K562 (cell line): ENCODE data around the gene TBC1D20. TPM values are rescaled to one million over a fixed set of nuclear protein-coding genes. Genes with fewer than 3 reads are reported as not detected.

ENCODE experiments used
- ATAC-seq: fragments of 200-7000 bp; cut with Tn5 transposase; 3 replicates; pipeline ENCODE4 v1.9.1; 2020; ENCODE audit warnings: moderate library complexity
- BruUV-seq: library from RNA; stranded (reverse); fragments of 400-500 nt; replicated peaks from 2 replicates; lab custom pipeline; 2021; lab: Mats Ljungman, UMichigan
- CTCF ChIA-PET: fragments of 300-600 bp; formaldehyde crosslinking; extraction: SDS; loops from one replicate; lab custom pipeline; 2021; ENCODE audit warnings: low intra/inter-chr PET ratio; lab: Yijun Ruan, JAX
- POLR2A ChIA-PET: fragments of 300-600, 350-650 bp; sonication (Branson Sonifier 250); formaldehyde crosslinking; extraction: SDS; loops from one replicate; lab custom pipeline; 2021; ENCODE audit warnings: antibody characterized with exemption, inconsistent platforms; lab: Yijun Ruan, JAX
- DNase-seq, 4 experiments: peaks; one replicate each; pipeline versions ENCODE4 v3.0.0 to v3.0.0-alpha.2; 2011 to 2018; ENCODE audit warnings: low spot score in 3 of 4, mixed read lengths in 3 of 4; ENCODE audit errors: extremely low read depth in 1 of 4
- FAIRE-seq: peaks from 2 replicates; lab custom pipeline; 2011; peaks lifted over from hg19 to GRCh38; lab: Jason Lieb, UNC
- H2AFZ ChIP-seq: 2 replicates; pipeline ENCODE4 v1.6.0; 2011; ENCODE audit warnings: low read depth, low read length, control low read depth, inconsistent platforms
- H3K27ac ChIP-seq: fragments of 200-600 bp; 3 replicates; pipeline ENCODE4 v1.8.0; 2011; ENCODE audit warnings: low read depth, mild to moderate bottlenecking, control low read depth, inconsistent platforms, low read length, moderate library complexity, mixed read lengths; ENCODE audit errors: extremely low read depth
- H3K27me3 ChIP-seq, 2 experiments: fragments of 300-600 bp in 1 of 2; 2 replicates in 1 of 2; 3 replicates in 1 of 2; pipeline versions ENCODE4 v1.6.0 to v1.8.0; 2011; ENCODE audit warnings: inconsistent platforms in 2 of 2, low read length in 2 of 2, mild to moderate bottlenecking in 1 of 2, mixed read lengths in 1 of 2, moderate library complexity in 1 of 2; ENCODE audit not compliant: control insufficient read depth in 2 of 2, insufficient read depth in 2 of 2
- H3K36me3 ChIP-seq: fragments of 300-600 bp; 3 replicates; pipeline ENCODE4 v1.8.0; 2011; ENCODE audit warnings: mild to moderate bottlenecking, low read length, inconsistent platforms; ENCODE audit not compliant: control insufficient read depth, insufficient read depth
- H3K4me1 ChIP-seq, 2 experiments: fragments of 200-600 bp in 1 of 2; replicated peaks in 1 of 2; 2 replicates in 1 of 2; 3 replicates in 1 of 2; pipeline versions ENCODE4 v1.5.1 to v1.8.0; 2011; ENCODE audit warnings: inconsistent platforms in 2 of 2, low read length in 2 of 2, mild to moderate bottlenecking in 1 of 2, mixed read lengths in 1 of 2, moderate library complexity in 1 of 2; ENCODE audit not compliant: control insufficient read depth in 2 of 2, insufficient read depth in 2 of 2
- H3K4me2 ChIP-seq: 2 replicates; pipeline ENCODE4 v1.6.1; 2011; ENCODE audit warnings: low read length, control low read depth, inconsistent platforms, mixed read lengths; ENCODE audit not compliant: insufficient read depth
- H3K4me3 ChIP-seq: fragments of 200-600 bp; sonication (generic), shearing (Covaris generic); 2 replicates; pipeline ENCODE4 v1.5.1; 2016; ENCODE audit warnings: control low read depth, inconsistent platforms
- H3K79me2 ChIP-seq: fragments of 200-600 bp; 3 replicates; pipeline ENCODE4 v1.8.0; 2011; ENCODE audit warnings: low read length, inconsistent platforms; ENCODE audit not compliant: control insufficient read depth, insufficient read depth
- H3K9ac ChIP-seq, 2 experiments: 2 replicates each; pipeline versions ENCODE4 v1.6.0 to v1.6.1; 2011; ENCODE audit warnings: low read depth in 2 of 2, low read length in 2 of 2, control low read depth in 1 of 2, inconsistent platforms in 1 of 2, mild to moderate bottlenecking in 1 of 2, mixed read lengths in 1 of 2; ENCODE audit not compliant: insufficient read depth in 1 of 2
- H3K9me1 ChIP-seq: one replicate; pipeline ENCODE4 v1.6.0; 2011; ENCODE audit warnings: inconsistent platforms, mild to moderate bottlenecking, low read length, moderate library complexity; ENCODE audit not compliant: control insufficient read depth, insufficient read depth
- H3K9me3 ChIP-seq: replicated peaks from 2 replicates; pipeline ENCODE4 v1.5.1; 2011; ENCODE audit warnings: low read depth, low read length, inconsistent platforms; ENCODE audit not compliant: control insufficient read depth, insufficient read depth
- H4K20me1 ChIP-seq: replicated peaks from 2 replicates; pipeline ENCODE4 v1.6.1; 2011; ENCODE audit warnings: low read length, inconsistent platforms, mixed read lengths; ENCODE audit not compliant: control insufficient read depth, insufficient read depth
- CEBPG ChIP-seq, 3 experiments: fragments of 200-800 bp in 1 of 3; sonication (Bioruptor generic) in 1 of 3; sonication (generic) in 1 of 3; formaldehyde crosslinking in 1 of 3; IDR thresholded peaks in 2 of 3; conservative IDR thresholded peaks in 1 of 3; 2 replicates each; pipeline versions ENCODE4 v1.6.1 to v1.8.0; 2016 to 2022; ENCODE audit warnings: missing compliant biosample characterization in 2 of 3, missing genetic modification characterization in 2 of 3, mild to moderate bottlenecking in 1 of 3, missing genetic modification reagents in 1 of 3
- FOXM1 ChIP-seq, 2 experiments: fragments of 450-650 bp in 1 of 2; sonication (generic) in 1 of 2; formaldehyde crosslinking in 1 of 2; IDR thresholded peaks; 2 replicates each; pipeline versions ENCODE4 v1.6.1 to v1.9.0; 2017 to 2022; ENCODE audit warnings: low read depth in 2 of 2, mild to moderate bottlenecking in 2 of 2, missing genetic modification reagents in 1 of 2, moderate library complexity in 1 of 2
- HDAC2 ChIP-seq: fragments of 450-650 bp; IDR thresholded peaks from 2 replicates; pipeline ENCODE4 v1.6.1; 2016; ENCODE audit warnings: mild to moderate bottlenecking
- KDM4B ChIP-seq, 2 experiments: fragments of 450-650 bp in 1 of 2; sonication (generic) in 1 of 2; IDR thresholded peaks; 2 replicates each; pipeline ENCODE4 v1.6.1; 2016 to 2017; ENCODE audit warnings: borderline replicate concordance in 2 of 2, antibody characterized with exemption in 1 of 2, low read depth in 1 of 2, mild to moderate bottlenecking in 1 of 2
- MYC ChIP-seq, 2 experiments: fragments of 250-450 bp in 1 of 2; sonication (Bioruptor Pico) in 1 of 2; IDR thresholded peaks; 2 replicates each; pipeline versions ENCODE4 v1.5.1 to v1.6.1; 2012 to 2021; ENCODE audit warnings: low read depth in 2 of 2, borderline replicate concordance in 1 of 2, improper control_type of control experiment in 1 of 2, low read length in 1 of 2, mild to moderate bottlenecking in 1 of 2, moderate library complexity in 1 of 2
- NCOA6 ChIP-seq: fragments of 450-650 bp; IDR thresholded peaks from 2 replicates; pipeline ENCODE4 v1.6.1; 2017; ENCODE audit warnings: mild to moderate bottlenecking
- PHB2 ChIP-seq: fragments of 450-650 bp; IDR thresholded peaks from 2 replicates; pipeline ENCODE4 v1.6.1; 2017; ENCODE audit warnings: low read depth
- POLR2G ChIP-seq: fragments of 200-400 bp; formaldehyde crosslinking; IDR thresholded peaks from 2 replicates; pipeline ENCODE4 v1.6.1; 2017; ENCODE audit warnings: low read depth, mild to moderate bottlenecking, antibody characterized with exemption, low read length, moderate library complexity
- RBFOX2 ChIP-seq: fragments of 200-400 bp; formaldehyde crosslinking; IDR thresholded peaks from 2 replicates; pipeline ENCODE4 v1.6.1; 2017; ENCODE audit warnings: low read depth, mild to moderate bottlenecking, low read length, moderate library complexity
- RBM22 ChIP-seq: fragments of 200-400 bp; formaldehyde crosslinking; IDR thresholded peaks from 2 replicates; pipeline ENCODE4 v1.6.1; 2018; ENCODE audit warnings: low read length, low read depth; ENCODE audit not compliant: poor library complexity, severe bottlenecking
- SMAD3 ChIP-seq: fragments of 450-650 bp; formaldehyde crosslinking; conservative IDR thresholded peaks from 2 replicates; pipeline ENCODE4 v1.4.0; 2020; ENCODE audit warnings: mild to moderate bottlenecking
- ZC3H4 ChIP-seq: sonication (generic); formaldehyde crosslinking; IDR thresholded peaks from 2 replicates; pipeline ENCODE4 v1.9.0; 2021; ENCODE audit warnings: missing genetic modification reagents, borderline replicate concordance
- WGBS: fragments of 100-300 bp; shearing (Covaris generic); methylation state at CpG from one replicate; pipeline ENCODE4 v1.1.6; 2016; ENCODE audit warnings: low coverage, mixed read lengths; ENCODE audit not compliant: insufficient coverage; ENCODE audit errors: missing lambda C conversion rate; 5-methylcytosine and 5-hydroxymethylcytosine counted together
- in situ Hi-C: fragments of 300-500 bp; cut with MboI; formaldehyde crosslinking; loops from 4 replicates; pipeline ENCODE4 v1.15.0; 2018; ENCODE audit warnings: inconsistent platforms, mixed read lengths
- intact Hi-C: fragments of 100-400 bp; cut with micrococcal nuclease; formaldehyde crosslinking; loops from 2 replicates; pipeline ENCODE4 v1.14.2; 2022
- polyA plus RNA-seq, 8 experiments: library from polyadenylated mRNA; depleted of rRNA in 4 of 8; stranded (reverse) in 5 of 8; unstranded in 3 of 8; fragments of >200 nt; fragmentation: Nextera tagmentation in 2 of 8; fragmentation: Illumina TruSeq in 1 of 8; extraction: Ambion mirVana in 2 of 8; extraction: Trizol in 1 of 8; gene quantifications; 2 replicates each; pipeline versions ENCODE4 v1.2.1 to v1.2.3, GENCODE V29; 2011 to 2014; ENCODE audit warnings: inconsistent platforms in 1 of 8, missing spikeins in 1 of 8
- total RNA-seq, 7 experiments: library from RNA; depleted of rRNA in 6 of 7; stranded (reverse); fragments of >200 nt in 6 of 7; fragmentation: Illumina TruSeq in 2 of 7; extraction: Trizol in 2 of 7; gene quantifications; 2 replicates each; pipeline versions ENCODE4 v1.2.1 to v1.2.3, GENCODE V29; 2011 to 2021; ENCODE audit warnings: low replicate concordance in 1 of 7
- TF ChIP-seq, protein P1 (sequence below): sonication (generic); formaldehyde crosslinking; IDR thresholded peaks from 2 replicates; pipeline ENCODE4 v1.9.0; 2022; ENCODE audit warnings: mild to moderate bottlenecking, missing genetic modification reagents
- TF ChIP-seq, protein P2 (sequence below): fragments of 450-650 bp; IDR thresholded peaks from 2 replicates; pipeline ENCODE4 v1.6.1; 2018; ENCODE audit warnings: mild to moderate bottlenecking, low read depth; ENCODE audit not compliant: partially characterized antibody
- TF ChIP-seq, protein P3 (sequence below), 3 experiments: IDR thresholded peaks in 2 of 3; conservative IDR thresholded peaks in 1 of 3; 2 replicates each; pipeline ENCODE4 v1.5.1; 2011 to 2012; ENCODE audit warnings: low read length in 3 of 3, mild to moderate bottlenecking in 3 of 3, control low read depth in 2 of 3, improper control_type of control experiment in 1 of 3, inconsistent platforms in 1 of 3, low read depth in 1 of 3, mixed read lengths in 1 of 3, moderate library complexity in 1 of 3; ENCODE audit not compliant: insufficient read depth in 2 of 3

Gene TBC1D20
- total and polyA plus RNA-seq, 9 of the 15 experiments (the other 6 are each of a cell fraction or from before 2014, with no cell fraction given) = 7.0 to 25.3 (median 15.1) TPM

DNA sequence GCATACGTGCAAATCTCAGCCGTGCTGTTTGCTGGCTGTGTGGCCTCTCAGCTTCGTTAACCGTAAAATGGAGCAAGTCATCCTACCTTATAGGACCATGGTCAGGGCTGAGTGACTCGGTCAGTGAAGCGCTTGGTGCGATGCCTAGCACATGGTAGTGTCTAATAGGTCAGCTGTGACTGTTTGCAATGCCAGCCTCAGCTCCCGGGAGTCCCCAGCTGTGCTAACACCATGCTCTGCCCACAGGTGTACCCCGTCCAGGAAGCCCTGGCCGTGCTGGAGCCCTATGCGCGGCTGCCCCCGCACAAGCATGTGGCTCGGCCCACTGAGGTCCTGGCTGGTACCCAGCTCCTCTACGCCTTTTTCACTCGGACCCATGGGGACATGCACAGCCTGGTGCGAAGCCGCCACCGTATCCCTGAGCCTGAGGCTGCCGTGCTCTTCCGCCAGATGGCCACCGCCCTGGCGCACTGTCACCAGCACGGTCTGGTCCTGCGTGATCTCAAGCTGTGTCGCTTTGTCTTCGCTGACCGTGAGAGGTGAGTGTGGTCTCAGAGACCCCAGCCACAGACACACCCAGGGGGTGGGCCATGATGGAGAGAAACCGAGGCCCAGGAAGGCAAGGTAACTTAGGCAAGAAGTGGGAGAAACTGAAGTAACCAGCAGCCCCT lies 71.2 kb downstream of the TBC1D20 start (continued):
- TF ChIP-seq, protein P1, sequence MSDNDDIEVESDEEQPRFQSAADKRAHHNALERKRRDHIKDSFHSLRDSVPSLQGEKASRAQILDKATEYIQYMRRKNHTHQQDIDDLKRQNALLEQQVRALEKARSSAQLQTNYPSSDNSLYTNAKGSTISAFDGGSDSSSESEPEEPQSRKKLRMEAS = 0 out of 2 replicates have a peak, but pooled peaks have one; percentile 27
- TF ChIP-seq SMAD3 (CRISPR knock-in tag) (0 out of 2 replicates have a peak, but pooled peaks have one; percentile 37), POLR2G (peak; percentile 91), CEBPG (CRISPR knock-in tag; IDR thresholded peaks at IDR 0.05) (peak; percentile 32; the same call in 1 of the 2 replicates), CEBPG (tag; conservative IDR thresholded peaks at IDR 0.05 in 1 of 2, IDR thresholded peaks at IDR 0.05 in 1 of 2) (no peak), RBM22 (peak; percentile 98)

DNA sequence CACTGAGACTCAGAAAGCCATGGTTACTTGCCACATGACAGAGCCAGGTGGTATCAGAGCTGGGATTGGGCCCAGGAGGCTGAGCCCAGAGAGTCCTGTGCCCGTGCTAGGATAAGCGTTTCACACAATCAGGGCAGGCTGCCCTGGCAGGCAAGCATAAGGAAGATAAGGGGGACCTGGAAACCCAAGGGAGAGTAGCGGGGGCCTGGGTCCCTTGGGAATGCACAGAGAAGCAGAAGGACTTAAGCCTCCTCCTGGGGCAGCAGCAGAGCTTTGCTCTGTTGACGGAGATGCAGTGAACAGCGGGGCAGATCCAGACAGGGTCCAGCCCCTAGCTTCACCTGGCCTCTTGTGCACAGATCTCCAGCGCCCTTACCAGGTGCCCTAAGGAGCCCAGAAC lies 73.1 kb downstream of the TBC1D20 start:
- no peak overlapping the region for H2AFZ ChIP-seq
- CTCF ChIA-PET = no interaction called here
- intact Hi-C loops (no loop called here), in situ Hi-C loops (no loop called here)
- 89% methylated on average over 4 of the region's 6 CpGs for WGBS
- no peak for FAIRE-seq
- no peaks in the 10 kb centered on the region for H3K9me1 ChIP-seq
- H3K9ac ChIP-seq = no peak overlapping the region
- H3K4me1 ChIP-seq = peaks cover 0 to 8% of the 10 kb centered on the region in 2 experiments; a peak in 4 of 5 replicates
- no peaks in the 10 kb centered on the region for H3K27me3 ChIP-seq
- ATAC-seq = no peak
- no peak for DNase-seq
- no peak overlapping the region for H3K4me3 ChIP-seq
- H4K20me1 ChIP-seq = no peaks in the 10 kb centered on the region
- POLR2A ChIA-PET = interaction anchor here (0.6 to 3.0 kb wide), 5 partner anchors 11 to 617 kb away, joined by 3 to 17 read pairs (median 5); no protein-coding TSS in a partner anchor
- H3K4me2 ChIP-seq = no peak overlapping the region
- peaks cover 48% of the 10 kb centered on the region for H3K79me2 ChIP-seq
- no peak overlapping the region for H3K27ac ChIP-seq
- H3K36me3 ChIP-seq = peaks cover 83% of the 10 kb centered on the region
- no TSS peak for BruUV-seq
- H3K9me3 ChIP-seq = no peaks in the 10 kb centered on the region
- TF ChIP-seq, protein P2, sequence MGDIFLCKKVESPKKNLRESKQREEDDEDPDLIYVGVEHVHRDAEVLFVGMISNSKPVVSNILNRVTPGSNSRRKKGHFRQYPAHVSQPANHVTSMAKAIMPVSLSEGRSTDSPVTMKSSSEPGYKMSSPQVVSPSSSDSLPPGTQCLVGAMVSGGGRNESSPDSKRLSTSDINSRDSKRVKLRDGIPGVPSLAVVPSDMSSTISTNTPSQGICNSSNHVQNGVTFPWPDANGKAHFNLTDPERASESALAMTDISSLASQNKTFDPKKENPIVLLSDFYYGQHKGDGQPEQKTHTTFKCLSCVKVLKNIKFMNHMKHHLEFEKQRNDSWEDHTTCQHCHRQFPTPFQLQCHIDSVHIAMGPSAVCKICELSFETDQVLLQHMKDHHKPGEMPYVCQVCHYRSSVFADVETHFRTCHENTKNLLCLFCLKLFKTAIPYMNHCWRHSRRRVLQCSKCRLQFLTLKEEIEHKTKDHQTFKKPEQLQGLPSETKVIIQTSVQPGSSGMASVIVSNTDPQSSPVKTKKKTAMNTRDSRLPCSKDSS = no peak
- TF ChIP-seq KDM4B (IDR thresholded peaks at IDR 0.05; ENCODE audit: borderline replicate concordance in 2 of 2, low read depth in 1 of 2) = no peak
- TF ChIP-seq HDAC2 = no peak
- TF ChIP-seq FOXM1 (IDR thresholded peaks at IDR 0.05; ENCODE audit: low read depth) = no peak
- no peak for TF ChIP-seq FOXM1 (CRISPR knock-in tag; IDR thresholded peaks at IDR 0.05; ENCODE audit: low read depth)
- TF ChIP-seq, protein P3, sequence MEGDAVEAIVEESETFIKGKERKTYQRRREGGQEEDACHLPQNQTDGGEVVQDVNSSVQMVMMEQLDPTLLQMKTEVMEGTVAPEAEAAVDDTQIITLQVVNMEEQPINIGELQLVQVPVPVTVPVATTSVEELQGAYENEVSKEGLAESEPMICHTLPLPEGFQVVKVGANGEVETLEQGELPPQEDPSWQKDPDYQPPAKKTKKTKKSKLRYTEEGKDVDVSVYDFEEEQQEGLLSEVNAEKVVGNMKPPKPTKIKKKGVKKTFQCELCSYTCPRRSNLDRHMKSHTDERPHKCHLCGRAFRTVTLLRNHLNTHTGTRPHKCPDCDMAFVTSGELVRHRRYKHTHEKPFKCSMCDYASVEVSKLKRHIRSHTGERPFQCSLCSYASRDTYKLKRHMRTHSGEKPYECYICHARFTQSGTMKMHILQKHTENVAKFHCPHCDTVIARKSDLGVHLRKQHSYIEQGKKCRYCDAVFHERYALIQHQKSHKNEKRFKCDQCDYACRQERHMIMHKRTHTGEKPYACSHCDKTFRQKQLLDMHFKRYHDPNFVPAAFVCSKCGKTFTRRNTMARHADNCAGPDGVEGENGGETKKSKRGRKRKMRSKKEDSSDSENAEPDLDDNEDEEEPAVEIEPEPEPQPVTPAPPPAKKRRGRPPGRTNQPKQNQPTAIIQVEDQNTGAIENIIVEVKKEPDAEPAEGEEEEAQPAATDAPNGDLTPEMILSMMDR (IDR thresholded peaks at IDR 0.05 in 2 of 3, conservative IDR thresholded peaks at IDR 0.05 in 1 of 3; ENCODE audit: insufficient read depth in 2 of 3, low read depth in 1 of 3, low read length in 3 of 3) = no peak
- no peak for TF ChIP-seq MYC (IDR thresholded peaks at IDR 0.05; ENCODE audit: low read depth, low read length)
- no peak for TF ChIP-seq MYC (CRISPR knock-in tag; IDR thresholded peaks at IDR 0.05; ENCODE audit: borderline replicate concordance, low read depth)
- peak; percentile 58 for TF ChIP-seq POLR2G
- no peak for TF ChIP-seq NCOA6
- TF ChIP-seq PHB2 = no peak
- TF ChIP-seq ZC3H4 (CRISPR knock-in tag) = no peak
- TF ChIP-seq RBFOX2 = peak; percentile 76
